GM18870 (cell line): ENCODE data around the gene FXR1.
"Not testable (repeated sequence)": the region's sequence is repeated elsewhere in the genome, so short reads cannot be mapped to it uniquely, and the experiment has no call there.

Source experiments
- ATAC-seq: cut with Tn5 transposase; IDR thresholded peaks from one replicate; pipeline ENCODE4 v1.9.1; 2021; ENCODE audit warnings: moderate library complexity; ENCODE audit not compliant: unreplicated experiment

FXR1 gene

GRCh38 chr3:180932819-180933218, 20.3 kb downstream of the FXR1 start:
- ATAC-seq: no peak

GRCh38 chr3:180934638-180935037, 22.2 kb downstream of the FXR1 start:
- ATAC-seq: no peak

- no peak for ATAC-seq
Measured at GRCh38 chr3:180940826-180941225, 28.4 kb downstream of the FXR1 start.

GRCh38 chr3:180947761-180948390, 35.4 kb downstream of the FXR1 start:
- peak; percentile 74 for ATAC-seq

GRCh38 chr3:180959691-180960090, 47.2 kb downstream of the FXR1 start:
- ATAC-seq: peak; percentile 55

- no peak for ATAC-seq
Measured at GRCh38 chr3:180961087-180961486, 48.6 kb downstream of the FXR1 start.

GRCh38 chr3:180961552-180961951, 49.1 kb downstream of the FXR1 start:
- no peak for ATAC-seq

GRCh38 chr3:180962530-180962929, 50.1 kb downstream of the FXR1 start:
- no peak for ATAC-seq

GRCh38 chr3:180970931-180971330, 58.5 kb downstream of the FXR1 start:
- no peak for ATAC-seq

- peak; percentile 73 for ATAC-seq
Measured at GRCh38 chr3:180973543-180973942, 61.1 kb downstream of the FXR1 start.

GRCh38 chr3:180974286-180974685, 61.8 kb downstream of the FXR1 start:
- ATAC-seq: no peak

- ATAC-seq: no peak
Measured at GRCh38 chr3:180977498-180977897, 65.0 kb downstream of the FXR1 start.

GRCh38 chr3:180979961-180980360, 67.5 kb downstream of the FXR1 start:
- no peak for ATAC-seq

- ATAC-seq: no peak
Measured at GRCh38 chr3:180980611-180981010, 68.1 kb downstream of the FXR1 start.

GRCh38 chr3:180981912-180982311, 69.4 kb downstream of the FXR1 start:
- no peak for ATAC-seq

- no peak for ATAC-seq
Measured at GRCh38 chr3:180983136-180983535, 70.7 kb downstream of the FXR1 start.

- not testable (repeated sequence) for ATAC-seq
Measured at GRCh38 chr3:180986366-180986765, 73.9 kb downstream of the FXR1 start.

GRCh38 chr3:180987344-180987743, 74.9 kb downstream of the FXR1 start:
- ATAC-seq: no peak

GRCh38 chr3:180989291-180990163, 77.1 kb downstream of the FXR1 start, which contains the start of gene DNAJC19:
DNAJC19 (minus strand) TSS chr3:180989736; CDS start chr3:180989602, 134 bp downstream.
- ATAC-seq: peak; percentile 95

GRCh38 chr3:180990505-180990904, 78.0 kb downstream of the FXR1 start:
- ATAC-seq: no peak

GRCh38 chr3:180996415-180996932, 84.0 kb downstream of the FXR1 start:
- ATAC-seq: no peak

GRCh38 chr3:181002331-181002730, 89.9 kb downstream of the FXR1 start:
- ATAC-seq: not testable (repeated sequence)
